Muscle of leg (tissue), 11 donors: ENCODE results near the gene PRELID1. TPM values are rescaled to one million over a fixed set of nuclear protein-coding genes. Genes with fewer than 3 reads are reported as not detected.

Experiments
- DNase-seq: peaks from one replicate; pipeline ENCODE4 v3.0.0; 2013
- H3K27ac ChIP-seq: one replicate; pipeline ENCODE4 v1.5.1; 2013; ENCODE audit warnings: mild to moderate bottlenecking, low read length, control low read depth
- H3K27me3 ChIP-seq: one replicate; pipeline ENCODE4 v1.6.1; 2013; ENCODE audit warnings: low read length; ENCODE audit not compliant: control insufficient read depth, insufficient read depth
- H3K36me3 ChIP-seq: one replicate; pipeline ENCODE4 v1.6.1; 2013; ENCODE audit warnings: low read length; ENCODE audit not compliant: control insufficient read depth, insufficient read depth
- H3K4me1 ChIP-seq: one replicate; pipeline ENCODE4 v1.6.1; 2013; ENCODE audit warnings: low read length; ENCODE audit not compliant: control insufficient read depth, insufficient read depth
- H3K4me3 ChIP-seq: one replicate; pipeline ENCODE4 v1.5.1; 2013; ENCODE audit warnings: low read length, control low read depth
- H3K9me3 ChIP-seq: replicated peaks from 2 replicates; pipeline ENCODE4 v1.6.1; 2013; ENCODE audit warnings: low read depth, low read length; ENCODE audit not compliant: control insufficient read depth
- WGBS: methylation state at CpG from one replicate; pipeline ENCODE4 v1.1.5; 2013; ENCODE audit warnings: missing lambda C conversion rate; ENCODE audit not compliant: insufficient coverage; 5-methylcytosine and 5-hydroxymethylcytosine counted together
- polyA plus RNA-seq, 8 donors: library from polyadenylated mRNA; unstranded; fragments of 120-200 nt; gene quantifications; one replicate each; pipeline versions ENCODE4 v1.2.1 to v1.2.3, GENCODE V29; 2013; ENCODE audit warnings: inconsistent platforms in 1 of 8, low replicate concordance in 1 of 8; ENCODE audit not compliant: insufficient read length in 8 of 8, insufficient read depth in 1 of 8
- total RNA-seq: library from RNA; stranded (reverse); fragments of 120-200 nt; gene quantifications from one replicate; pipeline ENCODE4 v1.2.4, GENCODE V29; 2013

Gene PRELID1
- total and polyA plus RNA-seq, 9 donors, result 63.0 to 94.0 (median 86.2) TPM

DNA sequence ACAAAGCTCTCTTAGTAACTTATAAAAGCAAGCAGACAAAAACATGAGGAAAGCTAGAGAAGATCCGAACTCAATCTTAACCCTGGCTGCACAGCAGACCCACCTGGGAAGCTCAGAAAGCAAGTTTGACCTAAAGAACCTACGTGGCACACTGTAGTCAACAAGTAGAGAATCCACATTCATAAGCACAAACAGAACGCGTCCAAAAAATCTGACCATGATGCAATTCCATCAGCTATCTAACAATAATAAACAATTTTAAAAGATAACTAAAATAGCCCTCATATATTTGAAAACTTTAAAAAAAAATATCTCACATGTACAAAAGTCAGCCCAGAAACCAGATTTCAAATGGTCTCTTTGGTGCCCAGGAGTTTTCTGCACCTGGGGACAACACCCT, 43.2 kb downstream of the PRELID1 start:
- no peak overlapping the region for H3K27ac ChIP-seq
- peaks cover 31% of the 10 kb centered on the region for H3K36me3 ChIP-seq
- H3K4me3 ChIP-seq, result no peak overlapping the region
- DNase-seq, result no peak
- no peaks in the 10 kb centered on the region for H3K27me3 ChIP-seq
- WGBS, result 90% methylated on average over 2 of the region's 4 CpGs
- no peaks in the 10 kb centered on the region for H3K9me3 ChIP-seq
- peaks cover 17% of the 10 kb centered on the region for H3K4me1 ChIP-seq

DNA sequence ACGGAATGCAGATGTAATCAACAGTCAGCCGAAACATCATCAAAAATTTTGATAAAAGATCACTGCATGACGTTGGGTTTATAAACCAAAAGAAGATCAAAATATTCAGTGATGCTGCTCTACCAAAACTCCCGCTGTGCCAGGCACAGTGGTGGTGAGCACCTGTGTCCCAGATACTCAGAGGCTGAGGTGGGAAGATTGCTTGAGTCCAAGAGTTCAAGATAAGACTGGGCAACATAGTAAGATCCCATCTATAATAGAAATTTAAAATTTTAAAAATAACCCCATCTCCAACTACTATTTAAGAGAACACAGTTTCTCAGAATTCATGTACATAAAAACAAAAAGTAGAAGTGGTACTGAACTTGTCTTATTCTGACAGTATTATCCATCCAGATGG, 44.1 kb downstream of the PRELID1 start:
- Histone ChIP-seq H3K36me3 (peaks cover 26% of the 10 kb centered on the region), H3K4me3 (no peak overlapping the region), H3K4me1 (peaks cover 21% of the 10 kb centered on the region), H3K27ac (no peak overlapping the region), H3K9me3 (no peaks in the 10 kb centered on the region), H3K27me3 (no peaks in the 10 kb centered on the region)
- WGBS, result no CpG with 5 or more reads among the region's 4 CpGs
- DNase-seq, result no peak

DNA sequence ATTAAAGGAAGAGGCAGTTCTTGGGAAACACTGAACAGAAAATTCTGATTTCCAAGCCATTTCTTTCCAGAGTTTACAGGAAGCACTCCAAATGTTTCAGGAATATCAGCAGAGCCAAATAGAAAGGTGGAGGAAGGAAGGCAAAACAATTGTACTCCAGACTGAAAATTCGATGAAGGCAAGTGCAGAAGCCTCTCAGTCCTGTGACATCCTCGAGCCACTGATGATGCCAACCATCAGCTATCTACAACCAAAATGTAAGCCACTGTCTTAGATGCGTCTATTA, 45.7 kb downstream of the PRELID1 start:
- no peak overlapping the region for H3K27ac ChIP-seq
- DNase-seq, result no peak
- peaks cover 21% of the 10 kb centered on the region for H3K4me1 ChIP-seq
- no CpG with 5 or more reads among the region's 3 CpGs for WGBS
- no peaks in the 10 kb centered on the region for H3K9me3 ChIP-seq
- H3K4me3 ChIP-seq, result no peak overlapping the region
- no peaks in the 10 kb centered on the region for H3K27me3 ChIP-seq
- peaks cover 22% of the 10 kb centered on the region for H3K36me3 ChIP-seq

DNA sequence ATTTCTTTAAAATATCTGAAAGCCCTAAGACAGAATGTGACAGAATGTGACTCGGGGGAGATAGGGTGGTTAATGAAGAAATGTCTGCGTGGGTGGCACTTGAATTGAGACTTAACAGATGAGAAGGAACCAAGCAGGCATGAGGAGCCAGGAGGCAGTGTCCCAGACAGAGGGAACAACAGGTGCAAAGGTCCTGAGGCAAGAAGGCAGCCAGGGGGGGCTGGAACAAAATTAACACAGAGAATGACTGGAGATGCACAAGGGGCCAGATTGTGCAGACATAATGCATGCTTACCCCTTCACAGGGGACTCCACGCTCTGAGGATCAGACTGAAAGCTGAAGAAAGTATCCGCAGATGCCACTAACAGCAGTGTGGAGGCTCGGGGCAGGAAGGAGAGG, 46.2 kb downstream of the PRELID1 start:
- Histone ChIP-seq H3K36me3 (peaks cover 22% of the 10 kb centered on the region), H3K4me1 (peaks cover 21% of the 10 kb centered on the region), H3K4me3 (no peak overlapping the region), H3K27me3 (no peaks in the 10 kb centered on the region), H3K9me3 (no peaks in the 10 kb centered on the region), H3K27ac (no peak overlapping the region)
- WGBS, result 90% methylated on average over 5 of the region's 5 CpGs
- no peak for DNase-seq

DNA sequence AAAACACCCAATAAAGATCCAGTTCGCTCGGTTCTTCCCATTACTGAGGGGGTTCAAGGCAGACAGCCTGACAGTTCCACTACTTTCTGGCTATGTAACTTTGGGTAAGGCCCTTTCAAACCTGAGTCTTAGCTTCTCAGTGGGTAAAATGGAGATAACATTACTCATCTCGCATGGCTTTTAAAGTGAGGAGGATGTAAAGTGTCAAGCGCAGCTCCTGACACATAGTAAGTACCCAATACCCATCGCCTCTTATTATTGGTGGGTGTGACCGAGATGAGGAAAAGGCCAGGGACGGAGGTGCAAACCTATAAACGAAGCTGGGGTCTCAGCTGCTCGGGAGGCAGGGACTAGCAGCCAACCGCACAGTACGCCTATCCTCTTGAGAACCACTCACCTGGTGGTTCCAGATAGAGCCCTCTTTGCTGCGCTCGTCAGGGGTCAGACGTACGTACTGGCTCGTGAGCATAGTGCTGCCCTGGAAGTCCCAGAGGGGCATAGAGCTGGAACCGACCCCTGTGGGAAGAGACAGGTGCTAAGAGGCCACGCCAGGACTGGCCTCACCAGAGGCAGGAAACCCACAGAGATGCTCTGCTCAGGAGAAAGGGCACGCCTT, 47.3 kb downstream of the PRELID1 start:
- 2% methylated on average over 12 of the region's 19 CpGs for WGBS
- H3K27ac ChIP-seq, result peak overlapping the region; percentile 97
- peaks cover 21% of the 10 kb centered on the region for H3K4me1 ChIP-seq

DNA sequence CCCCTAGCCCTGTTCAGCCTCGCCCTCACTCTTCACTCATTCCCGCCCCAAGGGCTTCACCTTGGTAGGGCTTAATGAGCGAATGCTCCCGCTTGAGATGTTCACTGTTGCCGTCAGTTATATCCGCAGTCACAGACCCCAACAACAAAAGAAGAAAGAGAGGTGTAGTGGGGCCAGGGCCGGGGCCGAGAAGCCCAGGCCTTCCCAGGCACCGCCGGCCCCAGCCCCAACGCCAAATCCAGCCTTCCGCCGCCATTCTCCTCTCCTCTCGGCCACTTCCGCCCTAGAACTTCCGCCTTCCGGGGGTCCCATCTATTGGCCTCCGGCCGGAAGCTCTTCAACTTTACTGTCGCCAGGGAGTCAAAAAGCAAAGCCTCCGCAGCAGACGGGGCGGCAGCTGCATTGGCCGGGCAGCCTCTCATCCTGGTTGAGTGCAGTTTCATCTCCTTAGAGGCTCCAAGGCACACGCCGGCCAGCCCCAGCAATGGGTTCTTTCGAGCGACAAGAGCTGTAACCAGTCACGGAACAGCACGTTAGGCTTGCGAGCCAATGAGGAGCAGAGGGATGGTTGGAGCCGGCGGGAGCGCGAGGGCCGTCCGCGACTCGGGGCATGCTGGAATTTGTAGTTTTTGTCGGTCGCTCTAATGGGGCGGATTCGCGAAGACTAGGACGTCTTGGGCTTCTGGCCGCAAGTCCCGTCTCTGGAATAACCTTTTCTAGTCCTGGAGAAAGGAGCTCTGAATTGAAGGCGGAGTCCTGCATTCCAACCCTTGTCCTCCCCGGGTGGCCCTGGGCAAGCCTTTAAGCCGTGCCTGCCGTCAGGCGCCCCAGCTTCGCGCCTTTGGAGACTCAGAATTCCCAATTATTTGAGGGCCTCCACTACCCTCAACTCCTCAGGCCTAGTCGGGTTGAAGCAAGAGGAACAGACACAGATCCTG, 48.1 kb downstream of the PRELID1 start, which contains the start of gene LMAN2:
TSS of gene LMAN2 (minus strand) at position 277 of the 938 bp plus-strand sequence. CDS start at position 256, 21 bp downstream.
- H3K4me3 ChIP-seq, result peak within 1 kb of the TSS; percentile 100
- WGBS, result under 1% methylated on average over 48 of the region's 55 CpGs
- no peaks in the 10 kb centered on the region for H3K27me3 ChIP-seq
- peaks cover 21% of the 10 kb centered on the region for H3K4me1 ChIP-seq
- H3K27ac ChIP-seq, result peak within 1 kb of the TSS; percentile 97
- no peaks in the 10 kb centered on the region for H3K9me3 ChIP-seq
- DNase-seq, result peak; percentile 100
- peaks cover 18% of the 10 kb centered on the region for H3K36me3 ChIP-seq

More for the DNA sequence above, 47.3 kb downstream of the PRELID1 start:
- Histone ChIP-seq H3K36me3 (peaks cover 21% of the 10 kb centered on the region), H3K27me3 (no peaks in the 10 kb centered on the region), H3K9me3 (no peaks in the 10 kb centered on the region), H3K4me3 (peak overlapping the region; percentile 100)
- DNase-seq, result no peak

DNA sequence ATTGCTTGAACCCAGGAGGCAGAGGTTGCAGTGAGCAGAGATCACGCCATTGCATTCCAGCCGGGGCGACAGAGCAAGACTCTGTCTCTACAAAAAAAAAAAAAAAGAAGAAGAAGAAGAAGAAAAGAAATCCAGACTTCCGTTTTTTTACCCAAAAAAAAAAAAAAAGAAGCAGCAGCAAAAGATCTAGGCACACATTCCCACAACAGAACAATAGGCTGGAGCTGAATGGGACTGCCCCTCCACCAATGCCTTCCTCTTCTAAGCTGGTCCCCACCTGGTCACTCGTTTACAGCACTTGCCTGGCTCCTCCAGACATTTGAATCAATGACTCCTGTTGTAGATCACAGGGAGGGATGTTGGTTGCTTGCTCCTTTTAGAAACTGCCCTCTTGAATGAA, 49.5 kb downstream of the PRELID1 start:
- Histone ChIP-seq H3K9me3 (no peaks in the 10 kb centered on the region), H3K27ac (no peak overlapping the region), H3K4me1 (peaks cover 29% of the 10 kb centered on the region), H3K36me3 (peaks cover 10% of the 10 kb centered on the region), H3K4me3 (no peak overlapping the region), H3K27me3 (peaks cover 4% of the 10 kb centered on the region)
- DNase-seq, result no peak
- no CpG with 5 or more reads among the region's 5 CpGs for WGBS

DNA sequence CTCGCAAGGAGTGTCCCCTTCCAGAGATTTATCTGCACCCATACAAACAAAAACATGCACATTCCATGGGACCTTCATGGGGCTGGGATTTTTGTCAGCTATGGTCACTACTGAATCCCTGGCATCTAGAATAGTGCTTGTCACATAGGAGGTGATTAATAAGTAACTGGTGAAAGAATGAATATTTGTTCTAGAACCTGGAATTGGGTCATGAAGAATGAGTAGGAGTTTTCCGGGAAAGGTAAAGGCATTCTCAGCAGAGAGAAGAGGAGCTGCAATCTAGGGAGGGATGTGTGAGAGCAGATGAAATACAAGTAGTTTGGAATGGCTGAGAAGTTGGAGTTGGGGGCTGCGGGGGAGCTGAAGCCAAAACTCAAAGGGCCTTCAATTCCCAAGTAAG, 50.7 kb downstream of the PRELID1 start:
- H3K4me1 ChIP-seq, result peaks cover 33% of the 10 kb centered on the region
- no peak overlapping the region for H3K4me3 ChIP-seq
- WGBS, result 74% methylated on average over 2 of the region's 3 CpGs
- no peak overlapping the region for H3K27ac ChIP-seq
- peaks cover 6% of the 10 kb centered on the region for H3K27me3 ChIP-seq
- no peaks in the 10 kb centered on the region for H3K9me3 ChIP-seq
- H3K36me3 ChIP-seq, result peaks cover 5% of the 10 kb centered on the region
- DNase-seq, result no peak

DNA sequence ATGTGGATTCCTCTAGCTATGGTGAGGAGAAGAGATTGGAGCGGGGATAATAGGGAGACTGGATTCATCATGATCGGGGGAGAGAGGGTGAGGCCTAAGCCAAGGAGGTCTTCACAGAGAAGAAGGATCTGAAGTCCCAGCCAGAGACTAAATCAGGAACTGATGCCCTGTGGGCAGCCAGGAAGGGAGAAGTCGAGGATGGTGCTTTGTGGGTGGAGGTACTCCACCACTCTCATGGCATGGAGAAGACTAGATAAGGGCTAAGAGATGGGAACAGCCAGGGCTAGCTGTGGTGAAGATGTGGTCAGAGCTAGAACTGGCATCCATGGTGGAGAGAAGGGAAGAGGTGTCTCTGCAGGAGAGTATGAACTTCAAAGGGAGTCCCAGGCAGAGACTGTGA, 51.1 kb downstream of the PRELID1 start:
- no peak for DNase-seq
- Histone ChIP-seq H3K4me1 (peaks cover 33% of the 10 kb centered on the region), H3K27ac (no peak overlapping the region), H3K27me3 (peaks cover 6% of the 10 kb centered on the region), H3K9me3 (no peaks in the 10 kb centered on the region), H3K4me3 (no peak overlapping the region), H3K36me3 (peaks cover 5% of the 10 kb centered on the region)
- WGBS, result 59% methylated on average over 3 of the region's 3 CpGs

DNA sequence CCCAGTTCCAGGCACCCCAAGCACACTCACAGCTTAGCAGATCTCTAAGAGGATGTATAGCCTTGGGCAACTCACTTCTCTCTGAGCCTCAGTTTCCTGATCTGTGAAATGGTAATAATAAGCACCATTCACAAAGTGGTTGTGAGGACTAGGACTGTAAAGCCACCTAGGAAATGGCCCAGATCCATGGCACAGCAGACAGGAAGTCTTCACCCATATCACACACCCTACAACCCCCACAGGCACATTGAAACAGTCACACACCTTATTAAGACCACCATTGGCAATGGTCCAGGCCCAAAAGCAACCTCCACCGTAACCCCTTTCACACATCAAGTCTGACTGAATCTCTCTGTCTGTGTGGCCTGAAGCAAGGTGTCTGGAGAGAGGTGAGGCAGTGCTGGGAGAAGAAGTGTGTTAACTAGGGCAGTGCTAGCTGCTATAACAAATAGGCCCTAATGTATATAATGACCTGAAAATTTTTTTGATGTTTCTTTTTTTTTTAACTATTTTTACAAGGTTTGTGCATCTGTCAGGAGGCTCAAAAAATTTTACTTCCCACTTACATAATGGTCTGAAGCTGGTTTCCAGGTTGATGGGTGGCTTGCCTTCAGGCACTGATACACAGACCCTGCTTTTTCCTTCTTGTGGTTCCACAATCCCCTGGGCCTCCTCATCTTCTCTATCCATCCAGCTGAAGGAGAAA, 51.7 kb downstream of the PRELID1 start:
- Histone ChIP-seq H3K27ac (no peak overlapping the region), H3K27me3 (peaks cover 6% of the 10 kb centered on the region), H3K36me3 (peaks cover 1% of the 10 kb centered on the region), H3K4me3 (no peak overlapping the region), H3K4me1 (peaks cover 27% of the 10 kb centered on the region), H3K9me3 (no peaks in the 10 kb centered on the region)
- DNase-seq, result no peak
- WGBS, result no CpG with 5 or more reads among the region's 1 CpG
